Measurements from ENCODE around the gene TACR1. TPM values are rescaled to one million over a fixed set of nuclear protein-coding genes. Genes with fewer than 3 reads are reported as not detected.

Gene TACR1
- total RNA-seq, 1 donor from 2014 or later: not detected

DNA sequence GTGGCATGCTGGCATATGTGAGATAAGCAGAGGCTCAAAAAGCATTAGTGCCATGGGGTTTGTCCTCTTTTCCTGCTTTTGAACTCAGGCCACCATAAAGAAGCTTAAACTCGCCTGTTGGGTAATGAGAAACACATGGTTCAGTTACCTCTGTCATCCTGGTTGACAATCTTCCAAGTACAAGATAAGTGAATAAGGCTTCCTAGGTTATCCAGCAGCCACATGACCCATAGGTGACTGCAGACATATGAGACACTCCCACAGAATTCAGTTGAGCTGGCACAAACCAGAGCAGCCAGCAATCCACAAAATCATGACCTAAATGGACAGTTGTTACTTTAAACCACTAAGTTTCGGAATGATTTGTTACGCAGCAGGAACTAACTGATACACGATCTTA lies 97.3 kb downstream of the TACR1 start:
- TF ChIP-seq, protein P1, sequence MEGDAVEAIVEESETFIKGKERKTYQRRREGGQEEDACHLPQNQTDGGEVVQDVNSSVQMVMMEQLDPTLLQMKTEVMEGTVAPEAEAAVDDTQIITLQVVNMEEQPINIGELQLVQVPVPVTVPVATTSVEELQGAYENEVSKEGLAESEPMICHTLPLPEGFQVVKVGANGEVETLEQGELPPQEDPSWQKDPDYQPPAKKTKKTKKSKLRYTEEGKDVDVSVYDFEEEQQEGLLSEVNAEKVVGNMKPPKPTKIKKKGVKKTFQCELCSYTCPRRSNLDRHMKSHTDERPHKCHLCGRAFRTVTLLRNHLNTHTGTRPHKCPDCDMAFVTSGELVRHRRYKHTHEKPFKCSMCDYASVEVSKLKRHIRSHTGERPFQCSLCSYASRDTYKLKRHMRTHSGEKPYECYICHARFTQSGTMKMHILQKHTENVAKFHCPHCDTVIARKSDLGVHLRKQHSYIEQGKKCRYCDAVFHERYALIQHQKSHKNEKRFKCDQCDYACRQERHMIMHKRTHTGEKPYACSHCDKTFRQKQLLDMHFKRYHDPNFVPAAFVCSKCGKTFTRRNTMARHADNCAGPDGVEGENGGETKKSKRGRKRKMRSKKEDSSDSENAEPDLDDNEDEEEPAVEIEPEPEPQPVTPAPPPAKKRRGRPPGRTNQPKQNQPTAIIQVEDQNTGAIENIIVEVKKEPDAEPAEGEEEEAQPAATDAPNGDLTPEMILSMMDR (conservative IDR thresholded peaks at IDR 0.05; ENCODE audit: low read depth, low read length): no peak
- no peak for DNase-seq (ENCODE audit: low read depth)

DNA sequence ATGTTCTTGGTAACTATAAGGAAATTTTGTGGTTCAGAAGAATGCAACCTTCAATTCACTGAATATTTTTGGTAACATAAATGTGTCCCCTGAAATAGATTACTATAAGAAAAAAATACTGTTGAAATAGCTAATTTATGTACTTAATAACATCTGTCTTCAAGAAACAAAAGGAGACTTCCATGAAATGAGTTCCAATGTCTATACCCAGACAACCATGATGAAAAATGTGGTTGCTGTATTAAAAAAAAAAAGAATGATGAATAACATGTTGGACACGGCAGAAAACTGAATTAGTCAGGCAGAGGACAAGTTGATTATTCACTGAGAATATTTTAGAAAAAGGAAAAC lies 98.5 kb downstream of the TACR1 start:
- TF ChIP-seq, protein P1 (conservative IDR thresholded peaks at IDR 0.05; ENCODE audit: low read depth, low read length): no peak
- H3K4me3 ChIP-seq (ENCODE audit: low read depth, low read length): no peak overlapping the region
- DNase-seq (ENCODE audit: low read depth): no peak

More for the DNA sequence above, 97.3 kb downstream of the TACR1 start:
- H3K4me3 ChIP-seq (ENCODE audit: low read depth, low read length): no peak overlapping the region

DNA sequence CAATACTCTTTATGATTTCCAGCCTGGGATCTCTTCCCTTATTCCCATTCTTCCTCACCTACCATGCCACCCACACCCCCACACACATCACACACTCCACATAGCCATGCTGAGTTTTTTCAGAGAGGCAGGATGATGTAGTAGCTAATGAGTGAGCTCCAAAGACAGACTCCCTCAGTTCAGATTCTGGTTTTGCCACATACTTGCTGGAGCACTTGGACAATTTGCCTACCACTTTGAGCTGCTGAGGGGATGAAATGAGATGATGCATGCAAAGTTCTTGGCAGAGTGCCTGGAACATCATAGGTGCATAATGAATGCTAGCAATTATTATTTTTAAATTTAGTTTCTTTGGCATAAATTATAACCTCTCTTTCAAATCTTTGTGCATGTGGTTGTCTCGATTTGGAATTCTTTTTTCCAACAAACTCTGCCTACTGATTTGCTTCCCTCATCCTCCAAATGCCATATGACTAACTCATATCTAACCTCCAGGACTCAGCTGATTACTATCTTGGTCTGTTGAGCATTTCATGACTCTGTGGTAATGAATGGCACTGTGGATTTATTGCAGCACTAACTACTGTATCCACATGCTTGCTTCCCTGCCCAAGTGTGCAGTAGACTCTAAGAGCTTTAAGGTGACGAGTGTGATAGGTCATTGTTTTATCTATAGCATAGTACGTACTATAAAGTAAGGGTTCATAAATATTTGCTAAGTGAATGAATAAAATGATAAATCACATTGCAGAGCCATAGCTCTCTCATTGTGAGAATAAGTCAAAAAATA lies 99.1 kb downstream of the TACR1 start:
- TF ChIP-seq, protein P1 (conservative IDR thresholded peaks at IDR 0.05; ENCODE audit: low read depth, low read length): no peak
- H3K4me3 ChIP-seq (ENCODE audit: low read depth, low read length): no peak overlapping the region
- peak; percentile 65 for DNase-seq (ENCODE audit: low read depth)

DNA sequence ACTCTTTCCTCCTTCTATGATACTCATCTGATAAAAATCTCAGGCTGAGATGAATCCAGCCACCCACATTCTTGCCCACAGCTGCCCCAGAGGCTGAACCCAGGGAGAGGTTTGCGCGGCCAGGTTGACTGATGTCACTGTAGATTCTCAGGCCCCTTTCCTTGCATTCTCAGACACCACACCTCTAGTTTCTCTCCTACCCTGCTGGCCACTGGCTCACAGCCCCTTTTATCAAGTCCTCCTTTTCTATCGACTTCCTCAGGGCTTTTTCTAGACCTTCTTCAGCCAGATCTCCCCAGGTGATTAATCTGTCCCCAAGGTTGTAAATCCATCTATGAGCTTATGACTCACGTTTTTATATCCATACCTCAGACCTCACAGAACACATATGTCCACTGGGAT lies 99.8 kb downstream of the TACR1 start:
- no peak for DNase-seq (ENCODE audit: low read depth)
- H3K4me3 ChIP-seq (ENCODE audit: low read depth, low read length): no peak overlapping the region
- TF ChIP-seq, protein P1 (conservative IDR thresholded peaks at IDR 0.05; ENCODE audit: low read depth, low read length): no peak

DNA sequence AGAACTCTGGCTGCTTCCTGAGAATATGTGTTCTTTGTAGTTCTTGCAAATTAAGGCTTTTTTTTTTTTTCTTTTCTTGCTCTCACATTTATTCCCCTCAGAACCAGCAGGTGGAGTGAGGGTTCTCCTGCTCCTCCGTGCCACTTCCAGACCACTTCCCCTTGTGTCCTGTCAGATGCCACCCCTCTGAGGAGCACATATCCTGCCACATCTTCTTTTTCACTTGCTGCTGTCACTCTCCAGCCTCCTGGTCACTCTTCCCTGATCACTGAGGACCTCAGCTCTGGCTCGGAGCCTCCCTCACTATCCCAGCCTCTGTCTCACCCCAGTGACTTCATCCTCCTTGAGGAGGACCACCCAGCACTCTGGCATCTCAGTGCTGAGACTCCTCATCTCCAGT lies 100.5 kb downstream of the TACR1 start:
- TF ChIP-seq, protein P1 (conservative IDR thresholded peaks at IDR 0.05; ENCODE audit: low read depth, low read length): peak; percentile 51
- DNase-seq (ENCODE audit: low read depth): no peak
- no peak overlapping the region for H3K4me3 ChIP-seq (ENCODE audit: low read depth, low read length)

DNA sequence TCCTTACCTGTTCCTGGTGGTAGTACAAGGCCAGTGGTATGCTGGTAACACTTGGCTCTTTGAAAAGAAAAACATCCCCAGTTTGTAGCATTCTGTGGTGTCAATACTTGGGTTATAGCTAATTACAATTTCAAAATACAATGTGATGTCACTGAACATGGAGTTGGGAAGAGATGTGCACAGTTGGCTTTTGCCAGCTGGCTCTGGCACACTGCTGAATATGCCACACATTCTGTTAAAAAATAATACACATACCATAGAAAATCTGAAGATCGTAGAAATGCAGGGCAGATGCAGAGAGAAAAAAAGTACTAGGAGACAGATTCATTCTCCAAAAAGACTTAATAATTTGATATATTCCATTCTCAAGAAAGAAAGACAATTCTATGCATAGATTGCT lies 101.5 kb downstream of the TACR1 start:
- DNase-seq (ENCODE audit: low read depth): no peak
- TF ChIP-seq, protein P1 (conservative IDR thresholded peaks at IDR 0.05; ENCODE audit: low read depth, low read length): no peak

DNA sequence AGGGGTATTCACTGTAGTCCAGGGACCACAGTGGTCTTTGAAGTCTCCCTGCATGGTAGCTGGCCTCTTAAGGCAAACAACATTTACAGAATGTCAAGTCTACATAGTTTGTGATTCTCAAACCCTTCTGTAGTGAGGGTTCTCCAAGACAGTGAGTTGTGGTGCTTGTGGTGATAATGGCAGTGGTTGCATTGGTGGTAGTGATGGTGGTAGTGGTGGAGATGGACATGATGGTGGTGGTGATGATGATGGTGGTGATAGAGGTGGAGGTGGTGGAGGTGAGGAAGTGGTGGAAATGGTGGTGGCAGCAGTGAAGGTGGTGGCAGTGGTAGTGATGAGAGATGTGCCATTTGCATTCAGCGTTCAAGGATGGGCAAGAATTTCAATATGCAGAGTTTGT lies 104.9 kb downstream of the TACR1 start:
- no peak overlapping the region for H3K4me3 ChIP-seq (ENCODE audit: low read depth, low read length)
- TF ChIP-seq, protein P1 (conservative IDR thresholded peaks at IDR 0.05; ENCODE audit: low read depth, low read length): no peak
- no peak for DNase-seq (ENCODE audit: low read depth)

More for the DNA sequence above, 101.5 kb downstream of the TACR1 start:
- no peak overlapping the region for H3K4me3 ChIP-seq (ENCODE audit: low read depth, low read length)
